Melanocyte of skin (primary cell): Measurements from ENCODE around the gene SPAAR. TPM values are rescaled to one million over a fixed set of nuclear protein-coding genes. Genes with fewer than 3 reads are reported as not detected.

ENCODE experiments used
- total RNA-seq, 2 donors: library from RNA; depleted of rRNA; stranded (reverse); fragments of >200 nt; gene quantifications; 2 replicates each; pipeline ENCODE4 v1.2.3, GENCODE V29; 2012

SPAAR gene, protein sequence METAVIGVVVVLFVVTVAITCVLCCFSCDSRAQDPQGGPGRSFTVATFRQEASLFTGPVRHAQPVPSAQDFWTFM
- under 1 TPM in 1 of 2 donors, not detected in 1; 0.34 TPM for total RNA-seq

DNA sequence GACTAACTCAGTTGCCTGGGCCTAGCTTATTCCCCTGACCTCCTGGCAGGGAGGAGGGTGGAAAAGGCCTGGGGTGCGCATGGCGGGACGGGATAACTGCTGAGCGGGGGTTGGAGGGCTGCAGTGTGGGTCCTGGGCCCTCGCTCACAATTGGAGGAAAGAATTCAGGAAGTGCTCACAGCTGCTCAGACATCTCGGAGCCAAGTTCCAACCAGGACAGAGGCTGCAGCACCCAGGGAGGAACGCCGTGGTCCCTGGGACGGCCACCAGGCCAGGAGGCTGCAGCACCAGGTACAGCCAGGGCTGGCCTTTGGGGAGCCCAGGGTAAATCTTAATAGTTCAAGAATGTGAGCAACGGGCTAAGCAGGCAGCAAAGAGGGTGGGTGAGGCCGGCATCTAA lies at the start of gene SPAAR:
SPAAR (plus strand) TSS at position 217 of the 400 bp plus-strand sequence. CDS start 974 bp downstream, outside the sequence.

DNA sequence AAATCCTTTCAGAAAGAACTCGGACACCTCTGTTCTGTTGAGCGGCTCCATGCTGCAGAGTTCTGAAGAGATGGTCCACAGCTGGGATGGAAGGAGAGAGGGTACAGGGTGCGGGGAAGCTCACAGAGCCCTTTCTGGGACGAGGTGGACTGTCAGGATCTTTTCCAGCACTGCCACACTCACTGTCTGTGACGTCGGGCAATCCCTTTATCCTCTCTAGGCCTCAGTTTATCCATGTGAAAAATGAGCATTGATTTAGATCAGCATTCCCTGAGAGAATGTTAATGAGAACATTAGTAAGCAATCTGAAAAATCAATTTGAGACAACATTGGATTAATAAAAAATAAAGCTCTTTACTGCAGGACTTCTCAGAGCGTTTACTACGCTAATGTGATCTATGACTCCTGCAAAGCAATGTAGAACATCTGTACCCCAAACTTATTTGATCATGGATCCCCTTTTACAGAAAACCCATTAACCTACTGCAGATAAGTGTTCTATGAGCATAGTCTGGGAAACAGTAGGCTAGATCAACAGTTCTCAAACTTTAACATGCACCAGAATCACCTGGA lies 38.9 kb upstream of the SPAAR start, which contains the start of gene OR13J1:
OR13J1 (minus strand) TSS at position 51 of the 573 bp plus-strand sequence; CDS start at position 51, 0 bp downstream.

DNA sequence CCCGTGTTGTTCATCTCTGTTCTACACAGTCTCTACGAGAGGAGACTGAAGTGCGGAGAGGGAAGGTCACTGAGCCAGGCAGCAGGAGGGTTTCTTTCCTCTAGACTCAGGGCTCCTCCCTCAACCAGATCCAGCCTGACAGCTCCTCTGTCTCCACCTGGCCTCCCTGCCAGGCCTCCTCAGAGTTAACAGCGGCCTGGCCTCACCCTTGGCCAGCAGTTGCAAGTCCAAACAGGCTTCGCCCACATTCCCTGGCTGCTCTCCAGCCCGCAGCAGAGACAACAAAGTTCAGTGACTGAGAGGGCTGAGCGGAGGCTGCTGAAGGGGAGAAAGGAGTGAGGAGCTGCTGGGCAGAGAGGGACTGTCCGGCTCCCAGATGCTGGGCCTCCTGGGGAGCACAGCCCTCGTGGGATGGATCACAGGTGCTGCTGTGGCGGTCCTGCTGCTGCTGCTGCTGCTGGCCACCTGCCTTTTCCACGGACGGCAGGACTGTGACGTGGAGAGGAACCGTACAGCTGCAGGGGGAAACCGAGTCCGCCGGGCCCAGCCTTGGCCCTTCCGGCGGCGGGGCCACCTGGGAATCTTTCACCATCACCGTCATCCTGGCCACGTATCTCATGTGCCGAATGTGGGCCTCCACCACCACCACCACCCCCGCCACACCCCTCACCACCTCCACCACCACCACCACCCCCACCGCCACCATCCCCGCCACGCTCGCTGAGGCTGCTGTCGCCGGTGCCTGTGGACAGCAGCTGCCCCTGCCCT lies 3.2 kb upstream of the SPAAR start, which contains the start of gene HRCT1:
HRCT1 (plus strand) TSS at position 291 of the 768 bp plus-strand sequence; CDS start at position 377, 86 bp downstream.

DNA sequence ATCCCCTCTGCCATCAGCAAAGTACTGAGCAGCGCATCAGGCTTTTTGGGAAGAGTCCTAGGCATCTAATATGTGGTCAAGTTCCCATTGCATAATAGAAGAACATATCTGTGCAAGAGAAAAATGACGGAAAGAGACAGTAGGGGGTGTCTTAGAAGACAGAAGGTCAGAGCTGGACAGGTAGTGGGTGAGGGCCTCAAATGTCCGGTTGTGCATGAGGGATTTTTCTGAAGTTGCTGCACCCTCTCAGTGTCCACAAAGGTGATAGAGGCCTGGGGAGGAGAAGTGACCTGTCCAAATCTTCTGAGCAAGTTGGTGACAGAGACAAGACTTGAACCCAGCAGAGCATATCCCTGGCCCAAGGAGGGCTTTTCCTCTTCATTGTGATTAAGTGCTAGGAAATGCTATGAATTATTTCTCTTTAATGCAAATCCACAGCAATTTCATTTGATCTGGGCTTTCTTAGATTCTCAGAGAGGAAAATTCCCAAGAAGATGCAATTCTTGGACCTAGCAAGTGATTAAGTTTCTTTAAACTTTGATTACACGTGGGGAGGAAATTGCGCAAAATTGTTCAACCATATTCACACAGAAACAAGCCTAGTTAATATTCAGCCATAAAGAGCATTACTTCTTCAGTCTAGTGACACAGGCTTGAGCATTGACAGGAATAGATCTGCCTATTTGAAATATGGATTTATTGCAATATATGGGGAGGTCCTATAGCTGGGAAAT lies 49.0 kb downstream of the SPAAR start, which contains the start of gene OR2S2:
OR2S2 (minus strand) TSS at position 51 of the 734 bp plus-strand sequence. CDS start 56 bp downstream, outside the sequence.

Other genes starting within 250 kb of the SPAAR start
- gene ARHGEF39, start 244.3 kb upstream of the SPAAR start, total RNA-seq = 1 to 10 TPM; 1.7 to 7.0 TPM
- not detected for gene CA9, start 235.6 kb upstream of the SPAAR start, total RNA-seq
- 10 to 100 TPM in 1 of 2 donors, 1 to 10 TPM in 1; 4.5 to 34.0 TPM for gene TPM2, start 219.6 kb upstream of the SPAAR start, total RNA-seq
- gene TLN1, start 177.3 kb upstream of the SPAAR start, total RNA-seq = 100 to 1,000 TPM; 135 to 143 TPM
- gene CREB3, start 176.8 kb upstream of the SPAAR start, total RNA-seq = 10 to 100 TPM; 46.5 to 48.6 TPM
- gene GBA2, start 160.3 kb upstream of the SPAAR start, total RNA-seq = 10 to 100 TPM; 37.3 to 41.3 TPM
- gene RGP1, start 160.2 kb upstream of the SPAAR start, total RNA-seq = 10 to 100 TPM; 13.0 to 16.2 TPM
- gene MSMP, start 155.2 kb upstream of the SPAAR start, total RNA-seq = not detected
- 10 to 100 TPM; 10.7 to 17.3 TPM for gene NPR2, start 117.9 kb upstream of the SPAAR start, total RNA-seq
- 1 to 10 TPM in 1 of 2 donors, under 1 TPM in 1; 0.67 to 1.0 TPM for gene SPAG8, start 97.2 kb upstream of the SPAAR start, total RNA-seq
- 10 to 100 TPM; 31.6 to 41.6 TPM for gene HINT2, start 94.4 kb upstream of the SPAAR start, total RNA-seq
- not detected for gene FAM221B, start 80.8 kb upstream of the SPAAR start, total RNA-seq
- gene TMEM8B, start 80.3 kb upstream of the SPAAR start, total RNA-seq = 1 to 10 TPM in 1 of 2 donors, under 1 TPM in 1; 0.33 to 1.7 TPM
- not detected for gene OR13J1, start 39.1 kb upstream of the SPAAR start, total RNA-seq
- gene HRCT1, start 3.3 kb upstream of the SPAAR start, total RNA-seq = under 1 TPM in 1 of 2 donors, not detected in 1; 0.33 TPM
- gene OR2S2, start 48.7 kb downstream of the SPAAR start, total RNA-seq = not detected
- 1 to 10 TPM; 3.8 to 5.7 TPM for gene RECK, start 127.4 kb downstream of the SPAAR start, total RNA-seq
- gene GLIPR2, start 227.2 kb downstream of the SPAAR start, total RNA-seq = 1 to 10 TPM; 2.0 to 10.0 TPM